Calu3 (cell line): ENCODE data around the gene SH3PXD2A. TPM values are rescaled to one million over a fixed set of nuclear protein-coding genes. Genes with fewer than 3 reads are reported as not detected.

Experiments used
- BruUV-seq: library from RNA; stranded (reverse); fragments of 400-500 nt; replicated peaks from 2 replicates; lab custom pipeline; 2021; lab: Mats Ljungman, UMichigan
- CTCF ChIA-PET: fragments of 300-600 bp; sonication (Branson Sonifier 250); formaldehyde crosslinking; loops from one replicate; lab custom pipeline; 2022; ENCODE audit warnings: antibody characterized with exemption; lab: Charles Lee
- DNase-seq: peaks from one replicate; pipeline ENCODE4 v3.0.0; 2022
- H3K27ac Mint-ChIP-seq: one replicate; pipeline ENCODE4 v1.8.0; 2022; ENCODE audit warnings: mixed read lengths; ENCODE audit not compliant: unreplicated experiment
- H3K27me3 Mint-ChIP-seq: one replicate; pipeline ENCODE4 v1.8.0; 2022; ENCODE audit warnings: mixed read lengths; ENCODE audit not compliant: unreplicated experiment
- H3K36me3 Mint-ChIP-seq: one replicate; pipeline ENCODE4 v1.8.0; 2022; ENCODE audit warnings: mild to moderate bottlenecking, moderate library complexity, mixed read lengths; ENCODE audit not compliant: insufficient read depth, unreplicated experiment
- H3K4me1 Mint-ChIP-seq: one replicate; pipeline ENCODE4 v1.8.0; 2022; ENCODE audit warnings: mild to moderate bottlenecking, low read depth, mixed read lengths; ENCODE audit not compliant: unreplicated experiment
- H3K4me3 Mint-ChIP-seq: one replicate; pipeline ENCODE4 v1.8.0; 2022; ENCODE audit warnings: mild to moderate bottlenecking, low read depth, moderate library complexity, mixed read lengths; ENCODE audit not compliant: unreplicated experiment
- H3K9me3 Mint-ChIP-seq: one replicate; pipeline ENCODE4 v1.8.0; 2022; ENCODE audit warnings: low read depth, mixed read lengths; ENCODE audit not compliant: unreplicated experiment
- intact Hi-C: fragments of 100-400 bp; cut with micrococcal nuclease; formaldehyde crosslinking; loops from one replicate; pipeline ENCODE4 v1.10.0; 2022; ENCODE audit not compliant: unreplicated experiment
- total RNA-seq: library from RNA; stranded (reverse); gene quantifications from 2 replicates; pipeline ENCODE4 v1.2.3, GENCODE V29; 2022
- TF ChIP-seq, protein P1 (sequence below): fragments of 200-600 bp; IDR thresholded peaks from one replicate; pipeline ENCODE4 v1.8.0; 2022; ENCODE audit warnings: antibody characterized with exemption; ENCODE audit not compliant: unreplicated experiment

The SH3PXD2A gene
- total RNA-seq, 1 experiment from 2014 or later, result 7.5 TPM

- intact Hi-C loops, result no loop called here
- H3K4me3 Mint-ChIP-seq, result no peak overlapping the region
- no peaks in the 10 kb centered on the region for H3K9me3 Mint-ChIP-seq
- peaks cover 13% of the 10 kb centered on the region for H3K4me1 Mint-ChIP-seq
- H3K27me3 Mint-ChIP-seq, result peaks cover 34% of the 10 kb centered on the region
- H3K27ac Mint-ChIP-seq, result no peak overlapping the region
- DNase-seq, result no peak
- BruUV-seq, result no TSS peak
- CTCF ChIA-PET, result no interaction called here
- TF ChIP-seq, protein P1, sequence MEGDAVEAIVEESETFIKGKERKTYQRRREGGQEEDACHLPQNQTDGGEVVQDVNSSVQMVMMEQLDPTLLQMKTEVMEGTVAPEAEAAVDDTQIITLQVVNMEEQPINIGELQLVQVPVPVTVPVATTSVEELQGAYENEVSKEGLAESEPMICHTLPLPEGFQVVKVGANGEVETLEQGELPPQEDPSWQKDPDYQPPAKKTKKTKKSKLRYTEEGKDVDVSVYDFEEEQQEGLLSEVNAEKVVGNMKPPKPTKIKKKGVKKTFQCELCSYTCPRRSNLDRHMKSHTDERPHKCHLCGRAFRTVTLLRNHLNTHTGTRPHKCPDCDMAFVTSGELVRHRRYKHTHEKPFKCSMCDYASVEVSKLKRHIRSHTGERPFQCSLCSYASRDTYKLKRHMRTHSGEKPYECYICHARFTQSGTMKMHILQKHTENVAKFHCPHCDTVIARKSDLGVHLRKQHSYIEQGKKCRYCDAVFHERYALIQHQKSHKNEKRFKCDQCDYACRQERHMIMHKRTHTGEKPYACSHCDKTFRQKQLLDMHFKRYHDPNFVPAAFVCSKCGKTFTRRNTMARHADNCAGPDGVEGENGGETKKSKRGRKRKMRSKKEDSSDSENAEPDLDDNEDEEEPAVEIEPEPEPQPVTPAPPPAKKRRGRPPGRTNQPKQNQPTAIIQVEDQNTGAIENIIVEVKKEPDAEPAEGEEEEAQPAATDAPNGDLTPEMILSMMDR, result no peak
- no peaks in the 10 kb centered on the region for H3K36me3 Mint-ChIP-seq
Measured at GRCh38 chr10:103819493-103819892, 35.9 kb downstream of the SH3PXD2A start.

GRCh38 chr10:103818765-103819374 is 36.5 kb downstream of the SH3PXD2A start:
- H3K36me3 Mint-ChIP-seq, result no peaks in the 10 kb centered on the region
- TF ChIP-seq, protein P1, result no peak
- DNase-seq, result no peak
- no peaks in the 10 kb centered on the region for H3K9me3 Mint-ChIP-seq
- H3K27ac Mint-ChIP-seq, result no peak overlapping the region
- CTCF ChIA-PET, result no interaction called here
- BruUV-seq, result no TSS peak
- intact Hi-C loops, result no loop called here
- H3K4me3 Mint-ChIP-seq, result no peak overlapping the region
- H3K4me1 Mint-ChIP-seq, result peaks cover 7% of the 10 kb centered on the region
- peaks cover 34% of the 10 kb centered on the region for H3K27me3 Mint-ChIP-seq

DNA sequence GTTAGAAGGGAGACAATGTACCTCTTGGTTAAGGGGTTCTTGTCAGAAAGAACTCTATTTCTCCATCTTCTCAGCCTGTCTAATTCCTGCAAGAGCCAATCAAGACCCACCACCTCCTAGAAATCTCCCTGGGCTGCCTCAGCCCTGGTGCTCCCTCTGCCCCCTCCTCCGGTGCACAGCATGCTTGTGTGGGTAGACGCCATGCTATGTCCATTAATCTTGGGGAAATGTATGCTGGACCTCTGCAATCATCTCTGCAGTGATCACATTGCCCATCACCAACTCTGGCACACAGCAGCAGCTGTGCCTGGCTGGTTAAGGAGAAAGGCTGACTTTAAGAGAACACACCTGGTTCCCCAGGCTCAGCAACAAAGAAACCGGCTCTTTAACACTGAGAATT is 37.3 kb downstream of the SH3PXD2A start:
- Mint-ChIP-seq H3K27ac (no peak overlapping the region), H3K9me3 (no peaks in the 10 kb centered on the region), H3K4me3 (no peak overlapping the region), H3K36me3 (no peaks in the 10 kb centered on the region), H3K4me1 (peaks cover 7% of the 10 kb centered on the region), H3K27me3 (peaks cover 34% of the 10 kb centered on the region)
- intact Hi-C loops, result no loop called here
- BruUV-seq, result no TSS peak
- DNase-seq, result no peak
- CTCF ChIA-PET, result no interaction called here
- TF ChIP-seq, protein P1, result no peak

DNA sequence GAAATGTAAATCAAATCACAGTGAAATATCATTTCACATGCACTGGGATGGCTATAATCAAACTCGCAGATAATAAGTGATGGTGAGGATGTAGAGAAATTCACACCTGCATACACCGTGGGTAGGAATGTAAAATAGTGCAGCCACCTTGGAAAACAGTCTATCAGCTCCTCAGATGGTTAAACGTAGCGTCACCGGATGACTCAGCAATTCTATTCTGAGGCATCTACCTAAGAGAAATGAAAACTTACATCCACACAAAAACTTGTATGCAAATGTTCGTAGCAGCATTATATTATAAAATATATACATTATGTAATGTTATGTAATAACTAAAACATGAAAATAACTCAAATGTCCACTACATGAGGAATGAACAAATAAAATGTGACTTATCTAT is 38.9 kb downstream of the SH3PXD2A start:
- TF ChIP-seq, protein P1, result no peak
- BruUV-seq, result no TSS peak
- no peak for DNase-seq
- Mint-ChIP-seq H3K27ac (no peak overlapping the region), H3K4me1 (peaks cover 14% of the 10 kb centered on the region), H3K27me3 (peaks cover 34% of the 10 kb centered on the region), H3K36me3 (no peaks in the 10 kb centered on the region), H3K4me3 (no peak overlapping the region), H3K9me3 (no peaks in the 10 kb centered on the region)
- intact Hi-C loops, result no loop called here
- CTCF ChIA-PET, result no interaction called here
